Testis (tissue), 2 donors: ENCODE measurements around the gene SUPT3H.

Experiments
- CTCF ChIP-seq, 3 experiments: fragments of 450-650 bp in 2 of 3; fragments of 200-600 bp in 1 of 3; sonication (generic) in 1 of 3; IDR thresholded peaks; one replicate each; pipeline ENCODE4 v1.5.1; 2016 to 2019; ENCODE audit warnings: antibody characterized with exemption in 3 of 3, mild to moderate bottlenecking in 2 of 3, moderate library complexity in 1 of 3
- POLR2A ChIP-seq: fragments of 450-650 bp; IDR thresholded peaks from one replicate; pipeline ENCODE4 v1.6.1; 2017; ENCODE audit warnings: antibody characterized with exemption, mild to moderate bottlenecking, moderate library complexity

DNA sequence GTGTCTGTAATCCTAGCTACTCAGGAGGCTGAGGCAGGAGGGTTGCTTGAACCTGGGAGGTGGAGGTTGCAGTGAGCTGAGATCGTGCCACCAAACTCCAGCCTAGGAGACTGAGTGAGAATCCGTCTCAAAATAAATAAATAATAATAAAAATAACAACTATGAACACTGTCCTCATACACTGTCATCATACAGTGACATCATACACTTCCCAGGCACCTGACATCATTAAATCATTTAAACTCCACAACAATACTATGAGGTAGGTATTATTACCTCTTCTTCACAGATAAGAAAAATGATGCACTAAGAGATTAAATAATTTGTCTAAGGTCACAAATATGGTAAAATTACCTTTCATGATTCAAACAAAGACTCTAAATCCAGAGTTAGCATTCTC lies 250.5 kb downstream of the SUPT3H start:
- TF ChIP-seq CTCF (IDR thresholded peaks at IDR 0.05) (no peak), POLR2A (no peak)
